NCI-H1436 treated with DMSO at 0.1 percent for 48 hours (cell line): ENCODE measurements around the gene PARD3B.

ENCODE experiments used
- DNase-seq: peaks from one replicate; lab custom pipeline; 2025; lab: John Stamatoyannopoulos, UW

Gene PARD3B

DNA sequence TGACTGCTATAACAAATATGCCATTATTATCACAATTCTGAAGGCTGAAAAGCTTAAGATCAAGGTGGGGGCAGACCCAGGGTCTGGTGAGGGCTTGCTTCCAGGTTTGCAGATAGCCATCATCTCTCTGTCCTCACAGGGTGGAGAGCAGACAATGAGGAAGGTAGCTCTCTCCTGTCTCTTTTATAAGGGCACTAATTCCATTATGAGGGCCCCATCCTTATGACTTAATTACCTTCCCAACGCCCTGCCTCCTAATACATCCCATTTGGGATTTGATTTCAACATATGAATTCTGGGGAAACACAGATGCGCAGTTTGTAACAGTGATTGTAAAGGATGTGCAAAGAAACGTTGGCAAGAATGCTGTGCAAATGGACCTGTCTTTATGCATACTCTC lies 44.8 kb downstream of the PARD3B start:
- DNase-seq = no peak

DNA sequence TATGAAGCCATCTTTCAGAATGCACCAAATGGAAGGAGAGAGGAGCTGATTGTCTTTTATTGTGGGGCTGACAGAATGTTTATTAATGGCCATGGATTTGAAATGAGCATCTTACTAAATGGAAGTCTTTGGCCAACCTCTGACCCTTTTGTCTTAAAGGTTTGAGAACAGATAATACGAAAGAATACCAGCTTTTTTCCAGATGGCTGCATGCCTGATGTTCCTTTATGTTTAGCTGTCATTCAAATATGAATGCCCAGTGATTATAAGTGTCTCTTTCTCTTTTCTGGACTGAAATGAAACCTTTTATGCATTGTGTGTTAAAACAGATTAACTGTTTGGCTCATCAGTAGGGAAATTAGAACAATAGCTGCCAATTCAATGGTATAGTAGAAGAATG lies 46.0 kb downstream of the PARD3B start:
- DNase-seq = no peak

DNA sequence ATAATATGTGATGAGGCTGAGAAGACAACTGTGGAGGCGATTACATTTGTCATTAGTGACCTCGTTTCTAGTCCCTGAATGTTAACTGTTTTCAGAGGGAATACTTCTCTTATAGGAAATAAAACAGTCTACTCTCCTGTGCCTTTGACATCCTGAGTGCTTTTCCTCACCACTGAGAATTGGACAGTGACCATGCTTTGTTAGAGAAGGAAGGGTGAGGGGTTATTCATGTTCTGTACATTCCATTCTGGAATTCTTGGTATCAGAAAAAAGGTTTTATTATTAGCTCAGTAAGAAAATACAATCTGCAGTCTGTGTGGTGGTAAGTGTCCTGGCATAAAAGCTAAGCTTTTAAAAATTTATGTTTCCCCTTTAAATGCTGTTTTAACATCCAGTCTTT lies 58.8 kb downstream of the PARD3B start:
- no peak for DNase-seq

DNA sequence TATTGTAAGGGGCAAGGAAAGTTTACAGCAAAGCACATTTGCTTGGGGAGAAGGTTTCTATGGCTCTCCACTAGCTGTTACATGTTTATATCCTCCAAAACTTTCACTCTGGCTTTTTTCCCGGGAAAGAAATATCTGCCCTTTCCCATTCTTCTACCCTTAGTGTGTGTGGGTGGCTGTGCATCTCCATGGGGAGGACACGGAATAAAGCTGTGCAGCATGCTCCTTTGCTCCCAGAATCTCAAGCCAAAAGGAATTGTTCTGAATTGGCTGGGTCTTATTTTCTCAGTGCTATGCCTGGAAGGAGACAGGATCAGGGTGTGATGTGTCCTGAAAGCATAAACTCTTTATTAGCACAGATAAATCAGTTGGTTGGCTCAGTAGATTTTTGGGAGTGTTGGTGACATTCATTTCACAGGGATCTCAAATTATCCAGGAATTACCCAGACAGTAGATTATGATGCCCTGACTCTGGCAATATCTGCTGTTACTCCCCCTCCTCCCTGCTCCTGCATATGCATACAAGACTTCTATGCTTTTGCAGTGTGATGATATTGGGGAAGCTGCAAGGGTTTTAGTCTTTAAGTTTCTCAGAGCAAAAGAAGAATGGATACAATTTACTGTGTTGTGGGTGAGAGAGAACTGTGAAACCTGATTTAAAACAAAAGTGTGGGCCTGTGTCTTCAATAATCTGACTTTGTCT lies 63.1 kb downstream of the PARD3B start:
- no peak for DNase-seq

DNA sequence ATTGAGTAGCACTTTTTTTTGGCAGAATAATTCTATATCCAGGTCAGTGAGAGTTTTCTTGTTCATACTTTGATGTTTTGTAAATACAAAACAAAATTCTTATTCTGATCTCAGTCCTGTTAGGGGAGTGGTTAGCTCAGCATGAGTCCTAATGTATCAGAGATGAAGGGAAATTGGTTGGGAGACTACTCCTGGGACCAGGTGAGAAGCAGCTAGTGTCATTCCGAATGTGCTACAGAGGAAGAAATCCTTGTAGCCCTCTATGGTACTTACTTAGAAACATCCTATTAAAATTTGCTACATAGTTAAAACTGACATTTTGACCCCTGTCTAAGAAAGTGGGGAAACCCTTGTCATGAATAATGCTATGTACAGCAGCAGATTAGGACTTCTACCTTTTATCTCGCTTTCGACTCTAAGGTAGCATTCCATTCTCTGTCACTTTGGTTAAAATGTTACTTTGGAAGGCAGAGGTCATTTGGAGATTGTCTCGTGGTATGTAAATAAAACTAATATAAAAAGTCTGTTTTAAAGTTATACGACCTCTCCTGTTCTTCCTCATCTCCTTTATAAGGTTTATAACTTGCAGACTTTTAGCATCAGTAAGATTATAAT lies 65.8 kb downstream of the PARD3B start:
- no peak for DNase-seq

DNA sequence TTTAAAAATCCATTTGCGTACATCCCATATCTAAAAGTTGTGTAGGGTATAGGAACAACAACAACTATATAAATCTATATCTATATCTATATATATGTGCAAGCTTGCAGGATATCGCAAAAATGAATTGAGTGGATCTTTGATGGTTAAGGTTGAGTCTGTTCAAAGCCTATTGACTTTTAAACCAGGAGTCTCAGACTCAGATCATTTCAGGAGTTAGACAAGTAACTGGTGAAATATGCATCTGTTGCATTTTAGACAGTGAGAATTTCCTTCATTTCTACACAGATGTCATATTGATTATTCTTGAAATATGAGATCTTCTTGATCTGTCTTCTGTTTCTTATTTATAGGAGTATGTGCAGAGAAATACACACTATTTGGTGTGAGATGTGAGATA lies 66.5 kb downstream of the PARD3B start:
- DNase-seq = no peak

DNA sequence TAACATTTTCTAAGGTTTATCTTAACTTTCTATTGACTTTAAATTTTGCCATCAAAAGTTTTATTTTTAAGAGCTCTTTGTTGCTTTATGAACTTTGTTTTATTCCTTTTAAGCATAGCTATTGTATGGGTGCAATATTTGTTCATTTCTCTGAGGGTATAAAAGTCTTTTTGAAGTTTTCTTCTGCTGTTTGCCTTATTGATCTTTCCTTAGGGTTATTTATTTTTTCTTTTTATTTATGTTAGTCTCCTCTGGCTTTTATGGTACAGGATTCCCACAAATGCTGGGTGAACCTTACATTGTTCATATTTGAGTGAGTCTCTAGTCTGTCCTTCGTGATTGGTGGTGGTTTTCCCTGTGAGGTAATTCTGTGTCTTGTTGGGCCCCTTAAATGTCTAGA lies 68.4 kb downstream of the PARD3B start:
- no peak for DNase-seq

DNA sequence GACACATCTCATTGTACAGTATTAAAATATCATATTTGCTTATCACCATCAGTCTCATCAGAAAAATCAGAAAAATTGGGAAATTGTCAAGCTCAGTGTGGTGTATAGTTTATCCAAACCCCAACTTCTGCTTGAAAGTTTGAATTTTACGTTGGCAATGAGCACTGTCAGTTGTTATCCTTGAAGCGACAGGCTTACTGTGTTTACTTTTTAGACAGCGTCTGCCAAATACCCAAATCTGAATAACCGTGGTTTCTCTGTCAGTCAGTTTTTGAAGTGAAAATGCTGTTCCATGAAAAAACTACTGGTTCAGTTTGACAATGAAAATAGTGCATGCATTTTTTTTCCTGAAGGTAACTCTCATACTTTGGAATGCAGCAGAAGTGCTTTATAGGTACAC lies 70.2 kb downstream of the PARD3B start:
- no peak for DNase-seq

DNA sequence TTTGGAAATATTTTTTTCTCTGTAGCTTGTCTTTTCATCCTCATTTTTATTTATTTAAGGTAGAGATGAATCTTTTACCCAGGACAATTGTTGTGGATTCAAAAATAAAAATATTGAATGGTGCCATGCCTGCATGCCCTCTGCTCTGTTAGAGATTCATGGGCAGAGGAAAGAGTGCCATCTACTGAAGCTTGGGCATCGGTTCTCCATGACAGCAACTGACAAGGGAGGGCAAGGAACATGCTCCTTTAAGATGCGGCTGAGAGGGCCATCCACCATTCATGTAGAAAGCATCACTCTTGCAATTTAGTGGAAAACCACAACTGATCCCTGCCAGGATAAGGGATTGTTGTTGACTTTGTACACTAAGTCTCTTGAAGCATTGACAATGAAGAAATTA lies 79.9 kb downstream of the PARD3B start:
- DNase-seq = no peak

DNA sequence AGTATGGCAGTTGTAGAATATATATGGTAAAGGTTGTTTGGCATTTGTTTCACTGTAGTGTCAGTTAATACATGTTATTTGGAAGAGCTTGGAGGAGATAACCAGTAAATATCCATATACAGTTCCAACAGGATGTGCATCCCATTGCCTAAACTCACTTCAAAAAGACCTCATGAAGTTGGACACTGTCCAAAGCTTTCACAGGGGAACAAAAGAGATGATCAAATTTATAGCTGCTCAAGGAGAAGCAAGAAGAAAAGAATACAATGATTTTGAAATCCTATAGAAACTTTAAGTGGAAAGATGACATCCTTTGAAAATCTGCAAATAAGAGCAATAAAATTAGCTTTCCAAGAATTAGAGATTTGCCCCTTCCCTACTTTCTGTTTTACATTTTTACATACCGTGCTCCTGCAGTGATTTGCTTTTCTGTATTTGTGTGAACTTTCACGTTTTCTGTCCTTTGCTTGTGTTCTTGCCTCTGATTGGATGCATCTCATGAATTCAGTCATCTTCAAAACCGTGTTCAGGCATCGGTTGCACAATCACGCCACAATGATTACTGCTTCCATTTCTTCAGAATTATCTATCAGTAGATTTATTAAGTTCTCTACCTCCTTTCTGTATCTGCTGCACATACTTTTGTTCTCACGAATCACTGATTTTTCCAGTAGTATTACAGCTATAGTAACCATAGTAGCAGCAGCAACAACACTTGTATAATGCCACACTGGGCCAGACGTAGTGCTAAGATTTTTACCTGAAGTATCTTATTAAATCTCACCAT lies 83.8 kb downstream of the PARD3B start:
- no peak for DNase-seq

DNA sequence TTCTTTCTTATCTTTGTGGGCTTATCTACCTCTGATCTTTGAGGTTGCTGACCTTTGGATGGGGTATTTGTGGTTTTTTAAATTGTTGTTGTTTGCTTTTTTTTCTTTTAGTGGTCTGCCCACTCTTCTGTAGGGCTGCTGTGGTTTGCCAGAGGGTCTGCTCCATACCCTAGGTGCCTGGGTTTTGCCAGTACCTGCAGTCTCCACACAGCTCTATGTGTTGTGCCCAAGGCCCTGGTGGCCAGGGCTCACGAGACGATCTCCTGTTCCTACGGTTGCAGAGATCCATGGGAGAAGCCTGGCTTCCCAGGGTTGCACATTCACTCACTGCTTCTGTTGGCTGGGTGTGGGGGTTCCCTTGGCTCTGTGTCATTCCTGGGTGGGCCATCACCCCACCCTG lies 87.1 kb downstream of the PARD3B start:
- DNase-seq = no peak

DNA sequence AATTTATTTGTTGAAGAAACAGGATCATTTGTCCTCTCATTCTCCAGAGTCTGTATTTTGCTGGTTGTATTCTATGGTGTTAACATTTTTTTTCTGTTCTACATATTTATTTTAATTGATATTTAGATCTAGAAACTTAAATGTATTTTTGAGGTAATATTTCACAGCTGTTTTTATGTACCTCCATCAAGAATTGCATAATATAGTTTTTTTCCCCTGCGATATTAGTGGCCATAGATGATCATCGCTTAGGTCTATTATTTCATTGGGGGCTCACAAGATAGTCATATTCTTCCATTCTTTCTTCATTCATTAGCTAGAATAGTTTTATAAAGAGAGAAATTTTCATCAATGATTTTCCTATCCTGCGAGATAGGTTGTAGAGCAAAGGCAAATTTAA lies 89.3 kb downstream of the PARD3B start:
- DNase-seq = no peak

DNA sequence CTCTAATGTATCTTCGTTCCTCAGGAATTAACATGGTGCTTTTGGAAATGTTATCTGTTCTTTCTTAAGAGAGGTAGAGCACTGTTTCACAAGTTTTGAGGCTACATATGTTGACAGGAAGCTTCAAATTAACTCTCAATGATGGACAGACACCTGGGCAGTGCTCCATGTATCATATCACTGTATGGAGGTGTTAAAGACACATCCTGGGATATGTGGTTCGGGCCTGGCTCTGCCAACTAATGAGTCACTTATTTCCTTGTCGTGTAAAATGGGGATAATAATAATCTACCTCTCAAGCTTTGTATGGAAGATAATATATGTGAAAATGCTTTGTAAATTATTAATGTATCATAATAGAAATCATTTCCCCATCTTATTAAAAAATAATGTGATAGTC lies 90.2 kb downstream of the PARD3B start:
- no peak for DNase-seq

DNA sequence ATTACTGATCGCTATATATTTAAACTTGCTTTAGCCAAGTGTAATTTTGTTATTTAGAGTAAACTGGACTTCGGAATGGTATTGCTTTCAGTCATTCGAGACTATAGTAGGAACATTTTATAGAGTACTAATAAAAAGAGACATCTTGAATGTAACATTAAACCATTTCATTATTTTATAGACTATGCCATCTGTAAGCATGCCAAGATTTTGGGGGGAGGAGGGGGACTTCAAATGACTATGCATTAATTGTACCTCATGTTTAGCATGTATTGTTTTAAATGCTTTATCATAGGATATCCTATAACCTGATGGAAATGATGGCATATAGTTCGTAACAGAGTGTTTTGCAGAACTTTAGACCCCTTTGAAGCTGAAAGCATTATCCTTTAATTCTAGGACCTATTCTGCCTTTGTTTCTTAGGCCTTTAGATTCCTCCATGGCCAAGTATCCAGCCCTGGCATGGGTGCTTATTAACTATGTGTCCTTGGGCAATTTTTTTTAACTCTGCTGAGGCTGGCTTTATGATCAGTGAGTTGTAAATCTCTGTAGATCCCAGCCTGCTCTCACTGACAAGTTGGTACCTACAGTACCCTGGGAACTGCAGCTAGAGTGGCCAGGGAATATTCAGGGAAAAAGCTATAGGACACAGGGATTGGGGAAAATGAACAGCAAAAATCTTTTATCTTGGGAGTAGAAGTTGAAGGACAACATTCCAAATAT lies 93.4 kb downstream of the PARD3B start:
- no peak for DNase-seq

DNA sequence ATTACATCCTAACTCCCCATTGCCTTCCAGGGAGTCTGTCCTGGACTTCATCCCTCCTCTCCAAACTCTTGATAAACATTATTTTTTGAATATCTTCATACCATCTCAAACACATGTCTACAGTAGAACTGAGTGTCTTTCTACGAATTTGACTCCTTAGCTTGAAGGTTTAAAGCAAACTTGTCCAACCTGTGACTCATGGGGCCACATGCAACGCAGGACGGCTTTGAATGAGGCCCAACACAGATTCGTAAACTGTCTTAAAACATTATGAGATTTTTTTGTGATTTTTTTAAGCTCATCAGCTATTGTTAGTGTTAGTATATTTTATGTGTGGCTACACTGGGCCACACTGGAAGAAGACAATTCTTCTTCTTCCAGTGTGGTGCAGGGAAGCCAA lies 98.1 kb downstream of the PARD3B start:
- DNase-seq = no peak

DNA sequence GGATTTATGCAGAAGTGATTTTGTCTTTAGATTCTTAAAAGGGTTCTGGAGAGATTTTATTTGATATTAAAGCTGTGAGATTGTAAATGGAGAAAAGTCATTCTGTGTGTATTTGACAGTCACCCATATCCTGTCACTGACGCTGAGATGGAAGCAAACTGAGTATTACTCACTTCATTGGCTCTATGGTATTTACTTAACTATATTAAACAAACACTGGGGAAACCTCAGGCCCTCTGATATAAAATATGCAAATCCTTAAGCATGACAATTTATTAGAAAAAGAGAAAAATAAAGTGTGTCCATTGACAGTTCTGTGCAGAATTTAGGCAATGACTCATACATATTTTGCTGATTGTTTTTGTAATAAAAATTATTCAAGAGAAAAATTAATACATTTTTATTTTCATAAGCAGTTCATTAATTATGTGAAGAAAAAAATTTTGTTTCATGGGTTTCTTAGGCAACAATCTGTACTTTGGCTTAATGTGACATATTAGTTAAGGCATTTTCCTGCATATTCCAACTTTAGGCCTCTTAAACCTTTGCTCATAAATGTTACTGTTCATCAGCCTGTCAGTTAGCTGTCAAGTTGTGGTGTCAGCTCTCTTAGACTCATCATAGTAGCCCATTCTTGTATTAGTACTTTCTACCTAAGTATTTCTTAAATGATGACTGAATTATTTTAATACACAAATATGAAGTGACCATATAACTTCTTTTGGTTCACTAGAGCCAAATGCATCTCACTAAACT lies 99.9 kb downstream of the PARD3B start:
- DNase-seq = no peak

DNA sequence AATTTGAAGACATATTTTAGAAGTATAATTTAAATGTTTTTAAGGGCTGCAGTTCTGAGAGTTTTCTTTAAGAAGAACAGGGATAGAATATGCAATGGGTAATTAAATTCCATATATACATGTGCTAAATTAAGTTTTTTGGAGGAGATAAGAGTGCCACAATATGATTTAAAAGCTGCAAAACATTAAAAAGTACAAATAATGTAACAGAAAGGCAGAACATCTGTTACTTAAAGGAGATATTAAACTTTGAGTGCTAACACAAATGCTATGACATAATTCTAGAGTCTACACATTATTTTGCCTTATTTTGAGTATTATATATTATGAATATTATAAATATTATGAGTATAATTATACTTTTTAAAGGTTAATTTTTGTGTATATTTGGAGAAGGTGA lies 102.4 kb downstream of the PARD3B start:
- DNase-seq = no peak

DNA sequence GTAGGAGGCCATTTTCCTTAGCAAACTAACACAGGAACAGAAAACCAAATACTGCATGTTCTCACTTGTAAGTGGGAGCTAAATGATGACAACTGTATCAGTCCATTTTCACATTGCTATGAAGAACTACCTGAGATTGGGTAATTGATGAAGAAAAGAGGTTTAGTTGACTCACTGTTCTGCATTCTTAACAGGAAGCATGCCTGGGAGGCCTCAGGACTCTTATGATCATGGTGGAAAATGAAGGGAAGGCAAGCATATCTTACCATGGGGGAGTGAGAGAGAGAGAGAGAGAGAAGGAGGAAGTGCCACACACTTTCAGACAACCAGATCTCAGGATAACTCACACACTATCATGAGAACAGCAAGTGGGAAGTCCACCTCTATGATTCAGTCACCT lies 105.3 kb downstream of the PARD3B start:
- DNase-seq = no peak

DNA sequence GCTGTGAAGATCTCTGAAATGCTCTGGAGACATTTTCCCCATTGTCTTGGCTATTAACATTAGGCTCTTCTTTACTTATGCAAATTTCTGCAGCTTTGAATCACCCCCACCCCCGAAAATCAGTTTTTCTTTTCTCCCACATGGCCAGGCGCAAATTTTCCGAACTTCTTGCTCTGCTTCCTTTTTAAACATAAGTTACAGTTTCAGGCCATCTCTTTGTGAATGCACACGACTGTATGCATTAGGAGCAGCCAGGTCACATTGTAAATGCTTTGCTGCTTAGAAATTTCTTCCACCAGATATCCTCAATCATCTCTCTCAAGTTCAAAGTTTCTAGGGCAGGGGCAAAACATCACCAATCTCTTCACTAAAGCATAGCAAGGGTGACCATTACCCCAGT lies 106.8 kb downstream of the PARD3B start:
- DNase-seq = no peak

DNA sequence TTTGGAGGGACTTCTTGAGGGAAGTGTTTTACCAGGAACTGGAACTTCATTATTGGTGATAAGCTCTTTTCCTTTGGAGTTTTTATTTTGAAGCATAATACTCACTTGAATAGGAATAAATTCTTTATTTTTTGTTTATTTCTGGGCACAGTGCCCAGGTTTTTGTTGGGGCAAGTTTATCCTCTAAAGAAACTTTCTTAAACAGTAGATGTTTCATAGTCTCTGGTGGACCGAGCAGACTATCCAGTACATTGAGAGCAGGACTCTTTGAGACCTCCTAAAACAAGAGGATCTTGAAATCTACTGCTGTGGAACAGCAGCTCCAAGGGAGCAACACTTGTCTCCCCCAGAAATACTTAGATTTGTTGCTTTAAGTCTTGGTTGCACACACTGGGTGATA lies 109.4 kb downstream of the PARD3B start:
- no peak for DNase-seq

DNA sequence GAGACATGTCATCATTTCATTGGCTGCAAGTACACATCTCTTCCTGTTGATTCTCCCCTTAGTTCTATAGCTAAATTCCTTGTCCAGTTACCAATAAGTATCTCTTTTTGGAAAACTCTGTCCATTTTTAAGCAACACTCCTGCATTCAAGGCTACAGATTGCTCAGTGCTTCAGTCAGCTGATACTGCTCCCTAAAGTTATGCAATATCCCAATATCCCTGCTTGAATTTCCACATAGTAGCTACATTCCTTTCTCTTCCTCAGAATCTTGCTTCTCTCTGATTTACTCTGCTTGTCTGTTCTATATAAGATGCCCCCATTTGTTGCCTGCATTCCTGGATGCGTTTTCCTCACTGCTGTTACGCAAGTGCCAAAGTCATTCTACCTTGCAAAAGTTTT lies 109.8 kb downstream of the PARD3B start:
- no peak for DNase-seq

DNA sequence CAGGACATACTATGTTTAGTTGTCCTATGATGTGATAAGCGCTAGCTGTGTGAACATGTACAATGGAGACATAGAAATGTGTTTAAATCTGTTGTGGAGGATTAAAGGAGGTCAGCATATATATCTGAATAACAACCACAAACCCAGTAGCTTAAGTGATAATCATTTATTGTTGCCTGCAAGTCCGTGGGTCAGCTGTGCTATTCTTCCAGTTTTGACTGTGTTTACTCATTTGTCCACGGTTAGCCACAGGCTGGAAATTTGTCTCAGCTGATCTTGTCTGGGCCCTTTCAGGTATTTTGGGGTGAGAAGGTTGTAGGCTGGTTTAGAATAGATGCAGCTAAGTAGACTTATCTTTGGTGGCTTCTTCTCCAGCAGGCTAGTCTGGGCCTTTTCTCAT lies 110.4 kb downstream of the PARD3B start:
- DNase-seq = no peak
